Upper lobe of right lung (tissue), 1 donor: Measurements from ENCODE around the gene ACTN1. TPM values are rescaled to one million over a fixed set of nuclear protein-coding genes. Genes with fewer than 3 reads are reported as not detected.
"Not testable (repeated sequence)": the region's sequence is repeated elsewhere in the genome, so short reads cannot be mapped to it uniquely, and the experiment has no call there.

ENCODE experiments used
- ATAC-seq: fragments of 200-7000 bp; cut with Tn5 transposase; one replicate; pipeline ENCODE4 v1.9.1; 2020; ENCODE audit warnings: mild to moderate bottlenecking, moderate library complexity
- DNase-seq: peaks from one replicate; pipeline ENCODE4 v3.0.0-alpha.2; 2020
- H3K27ac ChIP-seq: fragments of 200-600 bp; one replicate; pipeline ENCODE4 v1.8.0; 2022
- H3K27me3 ChIP-seq: fragments of 200-600 bp; one replicate; pipeline ENCODE4 v1.8.0; 2022; ENCODE audit warnings: mild to moderate bottlenecking
- H3K36me3 ChIP-seq: fragments of 200-600 bp; one replicate; pipeline ENCODE4 v1.8.0; 2022
- H3K4me1 ChIP-seq: fragments of 200-600 bp; one replicate; pipeline ENCODE4 v1.8.0; 2022
- H3K4me3 ChIP-seq: fragments of 200-600 bp; one replicate; pipeline ENCODE4 v1.8.0; 2022; ENCODE audit warnings: mild to moderate bottlenecking
- H3K9me3 ChIP-seq: fragments of 200-600 bp; one replicate; pipeline ENCODE4 v1.8.0; 2022
- intact Hi-C: fragments of 100-400 bp; cut with DNase I; formaldehyde crosslinking; loops from one replicate; pipeline ENCODE4 v1.11.0; 2022
- total RNA-seq: library from RNA; stranded (reverse); fragmentation: NEBNext Ultra II Directional; extraction: Animal tissue kit (Norgen Biotek cat#: 25700); gene quantifications from one replicate; pipeline ENCODE4 v1.2.1, GENCODE V29; 2021
- TF ChIP-seq, protein P1 (sequence below): fragments of 200-600 bp; IDR thresholded peaks from one replicate; pipeline ENCODE4 v1.8.0; 2022; ENCODE audit warnings: antibody characterized with exemption
- donor health status: DM: no; HTN: yes; CAD: no; lungs with severe emphysema.

The ACTN1 gene
- total RNA-seq, 1 donor from 2014 or later: 177 TPM

- Histone ChIP-seq H3K27me3 (no peaks in the 10 kb centered on the region), H3K36me3 (no peaks in the 10 kb centered on the region), H3K4me1 (no peaks in the 10 kb centered on the region), H3K4me3 (no peak overlapping the region), H3K27ac (no peak overlapping the region), H3K9me3 (no peaks in the 10 kb centered on the region)
- ATAC-seq (no peak), DNase-seq (no peak)
- TF ChIP-seq, protein P1, sequence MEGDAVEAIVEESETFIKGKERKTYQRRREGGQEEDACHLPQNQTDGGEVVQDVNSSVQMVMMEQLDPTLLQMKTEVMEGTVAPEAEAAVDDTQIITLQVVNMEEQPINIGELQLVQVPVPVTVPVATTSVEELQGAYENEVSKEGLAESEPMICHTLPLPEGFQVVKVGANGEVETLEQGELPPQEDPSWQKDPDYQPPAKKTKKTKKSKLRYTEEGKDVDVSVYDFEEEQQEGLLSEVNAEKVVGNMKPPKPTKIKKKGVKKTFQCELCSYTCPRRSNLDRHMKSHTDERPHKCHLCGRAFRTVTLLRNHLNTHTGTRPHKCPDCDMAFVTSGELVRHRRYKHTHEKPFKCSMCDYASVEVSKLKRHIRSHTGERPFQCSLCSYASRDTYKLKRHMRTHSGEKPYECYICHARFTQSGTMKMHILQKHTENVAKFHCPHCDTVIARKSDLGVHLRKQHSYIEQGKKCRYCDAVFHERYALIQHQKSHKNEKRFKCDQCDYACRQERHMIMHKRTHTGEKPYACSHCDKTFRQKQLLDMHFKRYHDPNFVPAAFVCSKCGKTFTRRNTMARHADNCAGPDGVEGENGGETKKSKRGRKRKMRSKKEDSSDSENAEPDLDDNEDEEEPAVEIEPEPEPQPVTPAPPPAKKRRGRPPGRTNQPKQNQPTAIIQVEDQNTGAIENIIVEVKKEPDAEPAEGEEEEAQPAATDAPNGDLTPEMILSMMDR: no peak
- intact Hi-C loops: no loop called here
These were observed 121.5 kb downstream of the ACTN1 start for GRCh38 chr14:68857516-68858070.

DNA sequence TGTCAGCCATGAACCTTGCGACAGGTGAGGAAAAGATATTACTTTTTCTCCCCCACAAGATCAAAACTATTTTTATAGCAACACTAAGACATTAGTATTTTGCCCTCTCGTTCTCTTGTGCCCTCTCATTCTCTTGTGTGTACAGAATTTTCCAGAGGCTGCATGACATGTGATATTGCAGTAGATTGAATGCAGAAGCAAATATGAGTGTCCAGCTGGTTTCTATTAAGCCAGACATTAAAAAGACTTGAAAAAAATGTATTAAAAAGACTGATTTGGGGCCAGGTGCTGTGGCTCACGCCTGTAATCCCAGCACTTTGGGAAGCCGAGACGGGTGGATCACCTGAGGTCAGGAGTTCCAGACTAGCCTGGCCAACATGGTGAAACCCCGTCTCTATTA lies 122.5 kb downstream of the ACTN1 start:
- ATAC-seq (no peak), DNase-seq (no peak)
- Histone ChIP-seq H3K27ac (no peak overlapping the region), H3K4me3 (no peak overlapping the region), H3K4me1 (no peaks in the 10 kb centered on the region), H3K27me3 (no peaks in the 10 kb centered on the region), H3K9me3 (no peaks in the 10 kb centered on the region), H3K36me3 (no peaks in the 10 kb centered on the region)
- intact Hi-C loops: no loop called here
- TF ChIP-seq, protein P1: no peak

DNA sequence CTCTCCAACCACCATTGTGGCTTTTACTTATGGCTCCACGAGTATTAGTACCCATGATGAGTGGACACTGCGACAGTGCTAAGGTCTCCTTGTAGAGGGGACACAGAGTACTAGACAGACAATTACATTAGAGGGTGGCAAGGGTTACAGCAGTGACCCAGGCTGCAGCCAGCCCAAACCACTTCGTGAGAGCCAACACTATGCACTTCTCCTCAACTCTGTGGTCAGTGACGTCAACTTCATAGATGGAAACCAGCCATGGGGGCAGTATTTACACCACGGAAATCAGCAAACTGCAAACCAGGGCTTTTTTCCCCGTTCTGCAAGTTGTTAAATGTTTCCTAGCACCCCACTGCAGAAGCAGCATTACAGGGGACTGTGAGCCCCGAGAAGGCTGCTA lies 124.7 kb downstream of the ACTN1 start:
- Histone ChIP-seq H3K4me3 (no peak overlapping the region), H3K36me3 (no peaks in the 10 kb centered on the region), H3K4me1 (no peaks in the 10 kb centered on the region), H3K9me3 (no peaks in the 10 kb centered on the region), H3K27me3 (no peaks in the 10 kb centered on the region), H3K27ac (no peak overlapping the region)
- DNase-seq: no peak
- peak; percentile 24 for ATAC-seq
- TF ChIP-seq, protein P1: no peak
- intact Hi-C loops: no loop called here

- H3K27me3 ChIP-seq: no peaks in the 10 kb centered on the region
- no peak overlapping the region for H3K4me3 ChIP-seq
- no peaks in the 10 kb centered on the region for H3K36me3 ChIP-seq
- H3K9me3 ChIP-seq: no peaks in the 10 kb centered on the region
- peak; percentile 15 for ATAC-seq
- H3K4me1 ChIP-seq: no peaks in the 10 kb centered on the region
- no peak for DNase-seq
- TF ChIP-seq, protein P1: no peak
- intact Hi-C loops: no loop called here
- no peak overlapping the region for H3K27ac ChIP-seq
These were observed 125.4 kb downstream of the ACTN1 start for GRCh38 chr14:68853749-68854148.

DNA sequence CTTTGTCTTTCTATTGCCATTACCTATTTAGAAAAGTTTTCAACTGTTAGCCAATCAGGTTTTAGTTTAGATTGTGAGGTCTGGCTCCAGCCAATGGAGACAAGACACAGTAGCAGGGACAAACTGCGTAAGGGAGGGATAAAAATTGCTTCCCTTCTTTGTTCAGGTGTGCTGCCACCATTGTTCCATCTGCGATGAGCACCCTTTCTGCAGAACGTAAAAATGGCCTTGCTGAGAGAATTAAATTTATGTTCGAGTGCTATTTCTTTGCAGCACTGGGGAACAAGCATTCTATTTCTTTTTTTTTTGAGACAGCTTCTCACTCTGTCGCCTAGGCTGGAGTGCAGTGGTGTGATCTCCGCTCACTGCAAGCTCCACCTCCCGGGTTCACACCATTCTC lies 126.6 kb downstream of the ACTN1 start:
- H3K27me3 ChIP-seq, H3K36me3 ChIP-seq, H3K4me1 ChIP-seq, DNase-seq, H3K4me3 ChIP-seq, ATAC-seq, H3K9me3 ChIP-seq, H3K27ac ChIP-seq, intact Hi-C loops: not testable (repeated sequence)

DNA sequence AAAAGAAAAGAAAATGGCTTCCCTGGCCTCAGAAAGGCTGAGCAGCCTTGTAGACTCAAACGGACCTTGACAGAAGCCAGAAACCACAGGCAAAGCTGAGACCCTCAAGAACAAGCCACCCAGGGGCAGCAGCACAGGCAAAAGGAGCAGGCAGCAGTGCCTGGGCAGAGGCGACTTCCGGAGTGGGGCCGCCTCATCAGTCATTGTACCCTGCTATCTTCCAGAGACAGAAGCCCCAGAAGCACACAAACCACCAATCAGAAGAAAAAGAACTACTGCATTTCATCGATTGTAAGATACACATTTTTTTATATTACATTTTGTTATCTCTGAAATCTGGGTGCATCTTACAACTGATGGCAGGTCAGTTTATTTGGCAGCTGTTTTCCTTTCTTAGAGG lies 128.0 kb downstream of the ACTN1 start:
- no peak overlapping the region for H3K4me3 ChIP-seq
- H3K4me1 ChIP-seq: no peaks in the 10 kb centered on the region
- DNase-seq (no peak), ATAC-seq (no peak)
- TF ChIP-seq, protein P1: no peak
- H3K36me3 ChIP-seq: no peaks in the 10 kb centered on the region
- no peak overlapping the region for H3K27ac ChIP-seq
- H3K27me3 ChIP-seq: no peaks in the 10 kb centered on the region
- intact Hi-C loops: no loop called here
- H3K9me3 ChIP-seq: no peaks in the 10 kb centered on the region
